ENCODE data around the gene ZNF865.

DNA sequence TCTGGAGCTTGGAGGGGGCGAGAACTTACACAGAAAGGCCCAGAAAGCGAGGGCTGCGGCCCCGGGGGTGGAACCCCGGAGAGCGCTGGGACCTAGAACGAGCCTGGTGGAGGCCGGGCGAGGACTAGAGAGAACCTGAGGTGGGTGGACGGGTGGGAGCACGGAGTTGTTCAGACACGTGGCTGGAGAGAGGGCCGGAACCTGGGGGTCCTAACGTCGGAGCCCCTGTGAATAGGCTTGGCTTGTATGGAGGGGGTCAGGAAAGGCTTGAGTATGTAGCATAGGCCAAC is 38.4 kb downstream of the ZNF865 start:
- TF ChIP-seq, protein P1, sequence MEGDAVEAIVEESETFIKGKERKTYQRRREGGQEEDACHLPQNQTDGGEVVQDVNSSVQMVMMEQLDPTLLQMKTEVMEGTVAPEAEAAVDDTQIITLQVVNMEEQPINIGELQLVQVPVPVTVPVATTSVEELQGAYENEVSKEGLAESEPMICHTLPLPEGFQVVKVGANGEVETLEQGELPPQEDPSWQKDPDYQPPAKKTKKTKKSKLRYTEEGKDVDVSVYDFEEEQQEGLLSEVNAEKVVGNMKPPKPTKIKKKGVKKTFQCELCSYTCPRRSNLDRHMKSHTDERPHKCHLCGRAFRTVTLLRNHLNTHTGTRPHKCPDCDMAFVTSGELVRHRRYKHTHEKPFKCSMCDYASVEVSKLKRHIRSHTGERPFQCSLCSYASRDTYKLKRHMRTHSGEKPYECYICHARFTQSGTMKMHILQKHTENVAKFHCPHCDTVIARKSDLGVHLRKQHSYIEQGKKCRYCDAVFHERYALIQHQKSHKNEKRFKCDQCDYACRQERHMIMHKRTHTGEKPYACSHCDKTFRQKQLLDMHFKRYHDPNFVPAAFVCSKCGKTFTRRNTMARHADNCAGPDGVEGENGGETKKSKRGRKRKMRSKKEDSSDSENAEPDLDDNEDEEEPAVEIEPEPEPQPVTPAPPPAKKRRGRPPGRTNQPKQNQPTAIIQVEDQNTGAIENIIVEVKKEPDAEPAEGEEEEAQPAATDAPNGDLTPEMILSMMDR (IDR thresholded peaks at IDR 0.05), result no peak
- no peak for TF ChIP-seq POLR2AphosphoS5 (IDR thresholded peaks at IDR 0.05)
- TF ChIP-seq POLR2A (IDR thresholded peaks at IDR 0.05), result no peak
